RWPE1 (cell line): ENCODE data around the gene PGLYRP4.
A peak's percentile ranks its signal among the peaks of the same experiment; 100 is the strongest.

ENCODE experiments used
- CTCF ChIA-PET: fragments of 350-600 bp; sonication (Branson Sonifier 250); formaldehyde crosslinking; extraction: SDS; loops from one replicate; lab custom pipeline; 2021; lab: Yijun Ruan, JAX
- POLR2A ChIA-PET: fragments of 400-600 bp; formaldehyde crosslinking; extraction: SDS; loops from one replicate; lab custom pipeline; 2020; ENCODE audit warnings: antibody characterized with exemption; ENCODE audit not compliant: low non-redundant PET; lab: Yijun Ruan, JAX
- DNase-seq: peaks from one replicate; pipeline ENCODE4 v3.0.0; 2012; ENCODE audit warnings: low spot score
- H3K27ac ChIP-seq: fragments of 450-650 bp; 2 replicates; pipeline ENCODE4 v1.5.1; 2017
- TF ChIP-seq, protein P1 (sequence below): fragments of 450-650 bp; conservative IDR thresholded peaks from 2 replicates; pipeline ENCODE4 v1.5.1; 2017; ENCODE audit warnings: low read depth, mild to moderate bottlenecking

The PGLYRP4 gene

DNA sequence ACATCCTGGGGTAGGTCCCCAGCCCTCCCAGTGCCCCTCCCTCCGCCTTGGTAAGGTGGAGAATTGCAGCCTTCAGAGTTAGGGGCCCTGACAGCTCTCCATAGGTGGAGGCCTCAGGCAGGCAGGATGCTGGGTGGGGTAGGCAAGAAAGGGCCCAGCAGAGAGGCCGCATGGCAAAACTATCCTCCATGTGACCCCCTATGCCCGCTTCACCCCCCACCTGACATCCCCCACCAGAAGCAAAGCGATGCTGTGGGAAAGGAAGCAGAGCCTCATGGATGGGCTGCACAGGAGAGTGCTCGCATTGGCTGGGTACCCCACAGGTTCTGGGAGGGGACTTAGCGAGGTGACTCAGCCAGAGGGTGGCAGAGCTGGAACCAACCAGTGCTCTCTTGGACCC is 10.6 kb upstream of the PGLYRP4 start:
- DNase-seq: no peak
- TF ChIP-seq, protein P1, sequence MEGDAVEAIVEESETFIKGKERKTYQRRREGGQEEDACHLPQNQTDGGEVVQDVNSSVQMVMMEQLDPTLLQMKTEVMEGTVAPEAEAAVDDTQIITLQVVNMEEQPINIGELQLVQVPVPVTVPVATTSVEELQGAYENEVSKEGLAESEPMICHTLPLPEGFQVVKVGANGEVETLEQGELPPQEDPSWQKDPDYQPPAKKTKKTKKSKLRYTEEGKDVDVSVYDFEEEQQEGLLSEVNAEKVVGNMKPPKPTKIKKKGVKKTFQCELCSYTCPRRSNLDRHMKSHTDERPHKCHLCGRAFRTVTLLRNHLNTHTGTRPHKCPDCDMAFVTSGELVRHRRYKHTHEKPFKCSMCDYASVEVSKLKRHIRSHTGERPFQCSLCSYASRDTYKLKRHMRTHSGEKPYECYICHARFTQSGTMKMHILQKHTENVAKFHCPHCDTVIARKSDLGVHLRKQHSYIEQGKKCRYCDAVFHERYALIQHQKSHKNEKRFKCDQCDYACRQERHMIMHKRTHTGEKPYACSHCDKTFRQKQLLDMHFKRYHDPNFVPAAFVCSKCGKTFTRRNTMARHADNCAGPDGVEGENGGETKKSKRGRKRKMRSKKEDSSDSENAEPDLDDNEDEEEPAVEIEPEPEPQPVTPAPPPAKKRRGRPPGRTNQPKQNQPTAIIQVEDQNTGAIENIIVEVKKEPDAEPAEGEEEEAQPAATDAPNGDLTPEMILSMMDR: no peak
- H3K27ac ChIP-seq: peak overlapping the region; percentile 95
- ChIA-PET POLR2A (no interaction called here), CTCF (no interaction called here)

- TF ChIP-seq, protein P1: no peak
- H3K27ac ChIP-seq: peak overlapping the region; percentile 95
- DNase-seq: no peak
- POLR2A ChIA-PET: no interaction called here
- CTCF ChIA-PET: interaction anchor here (1.2 to 7.6 kb wide), 3 partner anchors 17 to 134 kb away, joined by 3 to 143 read pairs (median 4); partner anchors contain the start of gene S100A12
These were observed 10.0 kb upstream of the PGLYRP4 start for GRCh38 chr1:153358691-153358975.

DNA sequence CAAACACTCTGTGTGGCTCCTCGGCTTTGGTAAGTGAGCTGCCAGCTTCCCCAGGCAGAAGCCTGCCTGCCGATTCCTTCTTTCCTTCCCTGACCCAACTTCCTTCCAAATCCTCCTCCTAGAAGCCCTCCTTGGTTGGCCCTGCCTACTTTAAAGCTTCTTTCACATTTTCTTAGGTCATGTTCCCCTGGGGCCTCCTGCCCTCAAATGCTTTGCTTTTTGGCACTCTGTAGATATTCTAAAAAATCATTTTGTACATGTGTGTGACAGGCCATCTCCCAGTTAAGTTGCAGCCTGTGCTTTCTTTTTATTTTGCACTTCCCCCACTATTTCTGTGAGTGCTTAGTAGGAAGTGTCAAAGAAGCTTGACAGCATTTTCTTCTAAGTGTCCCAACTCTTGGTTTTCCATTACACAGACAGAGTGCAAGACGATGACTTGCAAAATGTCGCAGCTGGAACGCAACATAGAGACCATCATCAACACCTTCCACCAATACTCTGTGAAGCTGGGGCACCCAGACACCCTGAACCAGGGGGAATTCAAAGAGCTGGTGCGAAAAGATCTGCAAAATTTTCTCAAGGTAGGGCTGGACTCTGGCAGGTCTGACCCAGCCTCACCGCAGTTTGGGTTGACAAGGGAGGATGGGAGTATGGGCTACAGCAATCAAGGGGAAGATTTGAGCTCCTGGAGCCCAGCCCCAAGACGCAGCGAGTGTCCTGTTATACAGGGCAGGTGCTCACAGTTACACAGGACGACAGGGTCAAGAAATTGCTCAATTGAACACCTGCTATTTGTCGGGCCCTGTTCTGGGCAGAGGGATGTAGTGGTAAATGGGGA is 9.4 kb upstream of the PGLYRP4 start, which contains the start of gene S100A9:
S100A9 (plus strand) TSS at position 2 of the 838 bp plus-strand sequence; CDS start at position 432, 430 bp downstream.
- ChIA-PET POLR2A (interaction anchor here (0.7 kb wide), 1 partner anchor 10 kb away, joined by 3 read pairs; the partner anchor contains the start of gene PGLYRP4), CTCF (interaction anchor here (0.6 to 7.6 kb wide), 9 partner anchors 17 to 1085 kb away, joined by 3 to 143 read pairs (median 3); partner anchors contain the start of genes RAB13, S100A12 and S100A8)
- TF ChIP-seq, protein P1: no peak
- peak within 1 kb of the TSS; percentile 95 for H3K27ac ChIP-seq
- no peak for DNase-seq

GRCh38 chr1:153357076-153357852 is 8.6 kb upstream of the PGLYRP4 start:
- H3K27ac ChIP-seq: peak overlapping the region; percentile 95
- CTCF ChIA-PET: interaction anchor here (0.6 to 7.6 kb wide), 10 partner anchors 18 to 1086 kb away, joined by 3 to 143 read pairs (median 3); partner anchors contain the start of genes RAB13, S100A12 and S100A8
- POLR2A ChIA-PET: interaction anchor here (0.7 kb wide), 1 partner anchor 9 kb away, joined by 3 read pairs; the partner anchor contains the start of gene PGLYRP4
- TF ChIP-seq, protein P1: no peak
- DNase-seq: peak; percentile 86

DNA sequence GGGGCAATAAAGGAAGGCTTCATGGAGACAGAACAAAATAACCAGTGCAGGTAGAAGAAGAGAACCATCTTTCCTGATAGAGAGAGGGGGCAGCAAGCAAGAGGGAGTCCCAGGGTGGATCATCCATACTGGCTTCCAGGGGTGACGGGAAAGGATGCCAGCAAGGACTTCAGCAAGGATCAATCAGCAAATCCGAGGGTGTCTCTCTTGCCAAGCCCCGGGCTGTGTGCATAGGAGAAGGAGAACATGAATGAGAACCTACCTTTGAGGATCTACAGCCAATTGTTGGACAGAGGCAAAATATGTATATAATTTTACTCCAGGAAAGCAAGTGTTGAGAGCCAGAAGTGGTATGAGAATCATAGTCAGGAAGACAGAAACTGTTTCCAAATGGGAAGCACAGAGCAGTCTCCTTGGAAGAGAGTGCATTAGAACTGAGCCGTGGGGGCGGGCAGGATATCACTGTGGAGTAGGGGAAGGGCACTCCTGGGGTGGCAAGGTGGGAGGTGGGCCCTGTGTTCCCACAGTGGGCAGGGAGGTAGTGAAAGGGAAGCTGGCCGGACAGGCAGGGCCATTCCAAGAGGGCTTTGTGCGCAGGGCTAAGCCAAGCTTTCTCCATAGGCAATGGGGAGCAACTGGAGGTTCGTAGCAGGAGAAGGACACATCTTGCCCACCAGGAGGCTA is 7.9 kb upstream of the PGLYRP4 start:
- ChIA-PET CTCF (interaction anchor here (1.0 to 7.6 kb wide), 4 partner anchors 34 to 145 kb away, joined by 3 to 143 read pairs (median 5); partner anchors contain the start of gene S100A8), POLR2A (no interaction called here)
- no peak for DNase-seq
- H3K27ac ChIP-seq: peak overlapping the region; percentile 95
- TF ChIP-seq, protein P1: no peak
